Midbrain (tissue), 1 donor: ENCODE measurements around the gene SDR42E1.

Experiments used
- DNase-seq: peaks from one replicate; lab custom pipeline; 2025; lab: John Stamatoyannopoulos, UW

SDR42E1 gene, protein sequence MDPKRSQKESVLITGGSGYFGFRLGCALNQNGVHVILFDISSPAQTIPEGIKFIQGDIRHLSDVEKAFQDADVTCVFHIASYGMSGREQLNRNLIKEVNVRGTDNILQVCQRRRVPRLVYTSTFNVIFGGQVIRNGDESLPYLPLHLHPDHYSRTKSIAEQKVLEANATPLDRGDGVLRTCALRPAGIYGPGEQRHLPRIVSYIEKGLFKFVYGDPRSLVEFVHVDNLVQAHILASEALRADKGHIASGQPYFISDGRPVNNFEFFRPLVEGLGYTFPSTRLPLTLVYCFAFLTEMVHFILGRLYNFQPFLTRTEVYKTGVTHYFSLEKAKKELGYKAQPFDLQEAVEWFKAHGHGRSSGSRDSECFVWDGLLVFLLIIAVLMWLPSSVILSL

DNA sequence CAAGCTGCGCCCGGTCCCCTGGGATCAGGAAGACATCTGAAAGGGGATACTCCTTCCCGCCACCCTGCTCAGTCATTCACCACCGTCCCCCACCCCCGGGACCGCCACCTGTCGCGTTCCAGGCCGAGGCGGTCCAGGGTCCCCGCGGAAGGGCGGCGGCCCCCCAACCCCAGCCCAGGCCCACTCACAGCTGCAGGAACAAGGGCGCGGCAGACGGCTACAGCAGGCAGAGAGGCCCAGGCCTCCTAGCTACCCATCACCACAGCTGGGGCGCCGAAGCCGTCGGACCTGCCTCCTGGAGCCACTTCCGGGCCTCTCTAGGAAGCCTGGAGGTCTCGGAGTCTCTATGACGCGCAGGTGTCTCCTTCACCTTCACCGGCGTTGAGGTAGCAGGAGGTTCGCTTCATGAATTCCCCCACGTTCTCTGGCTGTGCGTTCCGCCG, at the start of gene SDR42E1:
SDR42E1 (minus strand) TSS at position 272 of the 443 bp plus-strand sequence. CDS start 10,612 bp downstream, outside the sequence.
- no peak for DNase-seq

DNA sequence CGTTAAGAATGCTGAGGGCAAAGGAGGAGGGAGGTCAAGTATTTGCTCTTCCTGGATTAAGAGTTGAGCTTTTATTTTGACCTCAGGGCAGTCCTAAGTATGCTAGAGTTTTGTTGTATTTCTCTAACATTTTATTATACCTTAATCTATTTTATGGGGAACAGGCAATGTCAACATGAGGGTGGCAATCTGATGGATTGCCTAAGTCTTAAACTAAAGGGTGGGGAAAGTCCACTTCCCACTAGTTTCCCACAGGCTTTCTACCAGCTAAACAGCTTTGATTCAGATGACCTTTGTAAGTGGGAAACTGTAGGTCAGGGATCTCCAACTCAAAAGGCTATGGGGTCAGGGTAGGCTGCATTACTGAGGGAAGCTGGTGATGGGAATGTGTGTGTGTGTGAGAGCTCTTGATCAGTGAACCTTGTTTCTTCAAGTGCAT, 48.7 kb upstream of the SDR42E1 start:
- DNase-seq = no peak

DNA sequence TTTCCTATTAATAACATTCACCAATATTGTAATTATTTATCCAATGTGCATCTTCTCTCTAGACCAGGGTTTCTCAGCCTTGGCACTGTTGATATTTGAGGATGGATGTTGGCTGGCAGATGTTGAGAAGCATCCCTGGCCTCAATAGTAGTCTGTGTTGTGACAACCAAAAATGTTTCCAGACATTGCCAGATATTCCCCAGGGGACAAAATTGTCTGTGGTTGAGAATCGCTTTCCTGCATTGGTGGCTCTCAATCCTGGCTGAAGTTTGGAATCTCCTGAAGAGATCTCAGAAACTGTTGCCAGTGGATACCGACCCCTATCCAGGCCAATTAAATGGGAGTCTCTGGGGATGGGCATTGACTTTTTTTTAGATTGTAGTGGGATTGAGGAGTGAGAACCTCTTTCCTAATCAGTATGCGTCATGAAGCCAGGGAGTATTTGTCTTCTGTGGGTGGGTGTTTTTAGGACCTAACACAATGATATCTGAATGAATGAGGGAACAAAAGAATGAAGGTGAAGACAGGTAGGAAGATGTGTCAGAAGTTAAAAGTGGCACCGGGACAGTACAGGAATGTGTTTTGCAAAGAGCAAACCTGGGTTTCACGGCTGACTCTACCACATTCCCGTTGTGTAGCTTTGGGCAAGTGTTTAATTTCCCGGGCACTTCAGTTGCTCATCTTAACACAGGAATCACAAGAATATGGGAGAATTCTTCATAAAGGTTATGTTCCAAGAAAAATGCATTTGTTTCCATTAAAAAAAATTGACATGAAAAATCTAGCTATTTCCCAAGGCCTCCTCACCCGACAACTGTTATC, 48.1 kb upstream of the SDR42E1 start:
- DNase-seq = no peak

DNA sequence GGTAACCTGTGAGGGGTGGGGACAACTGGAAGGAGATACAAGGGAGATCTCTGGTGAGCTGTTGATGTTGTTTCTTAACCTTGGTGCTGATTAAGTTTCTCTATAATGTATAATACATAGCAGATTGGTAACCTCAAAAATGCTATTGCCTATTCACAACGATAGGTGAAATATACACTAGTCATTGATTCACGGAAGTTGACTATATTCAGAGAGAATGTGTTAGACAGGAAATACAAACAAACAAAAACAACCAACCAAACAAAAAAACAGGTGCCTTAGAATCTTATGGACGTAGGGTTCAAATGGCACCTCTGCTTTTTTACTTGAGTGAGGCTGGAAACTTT, 45.3 kb upstream of the SDR42E1 start:
- DNase-seq = no peak

DNA sequence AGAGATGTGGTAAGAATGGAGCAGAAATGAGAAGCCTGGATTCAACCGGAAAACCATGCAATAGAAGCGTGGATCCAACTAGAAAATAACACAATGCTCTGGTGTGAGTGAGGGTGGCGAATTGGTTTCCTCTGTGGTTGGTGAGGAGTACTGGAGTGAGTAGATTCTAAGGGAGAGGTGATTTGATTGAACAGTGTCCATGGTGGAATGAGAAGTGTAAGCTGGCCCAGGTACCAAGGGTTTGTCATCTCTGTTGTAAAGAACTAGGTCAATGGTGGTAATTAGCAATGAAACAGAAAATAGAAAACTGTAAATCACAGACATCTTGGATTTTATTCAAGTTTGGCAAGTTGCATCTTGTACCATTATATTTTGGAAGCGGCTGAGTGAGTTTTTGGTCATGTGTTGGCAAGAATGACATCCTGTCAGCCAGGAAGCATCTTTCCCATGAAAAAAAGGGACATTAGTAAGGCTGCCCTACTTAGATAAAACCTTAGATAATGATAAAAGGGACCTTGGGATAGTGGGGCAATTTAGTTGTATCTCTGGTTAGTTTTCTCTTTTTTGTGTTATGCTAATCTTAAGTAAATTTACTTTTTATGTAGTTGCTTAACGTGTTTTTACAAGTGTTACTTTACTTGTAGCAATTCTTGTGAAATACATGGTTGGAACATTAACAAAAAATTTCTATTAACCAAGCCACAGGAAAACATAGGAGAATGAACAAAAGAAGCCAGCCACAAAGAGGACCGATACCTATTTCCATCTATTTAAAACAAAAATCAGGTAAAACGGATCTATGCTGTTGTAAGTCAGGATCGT, 44.7 kb upstream of the SDR42E1 start:
- DNase-seq = no peak

DNA sequence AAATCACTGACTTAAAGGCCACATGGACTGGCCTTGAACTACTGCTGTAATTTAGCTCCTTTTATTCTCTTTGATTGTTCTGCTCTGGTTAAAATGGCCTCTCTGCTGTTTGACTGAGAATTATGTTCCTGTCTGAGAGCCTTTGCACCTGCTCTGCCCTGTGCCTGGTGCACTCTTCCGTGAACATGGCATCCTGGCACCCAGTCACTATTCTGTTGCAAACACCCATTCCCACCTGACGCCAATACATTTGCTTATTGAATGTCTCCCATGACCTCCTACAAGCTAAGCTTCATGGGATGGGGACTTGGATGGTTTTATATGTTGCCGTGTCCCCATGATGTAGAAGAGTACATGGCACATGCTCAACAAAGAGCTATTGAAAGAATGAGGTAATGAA, 43.8 kb upstream of the SDR42E1 start:
- DNase-seq = no peak

DNA sequence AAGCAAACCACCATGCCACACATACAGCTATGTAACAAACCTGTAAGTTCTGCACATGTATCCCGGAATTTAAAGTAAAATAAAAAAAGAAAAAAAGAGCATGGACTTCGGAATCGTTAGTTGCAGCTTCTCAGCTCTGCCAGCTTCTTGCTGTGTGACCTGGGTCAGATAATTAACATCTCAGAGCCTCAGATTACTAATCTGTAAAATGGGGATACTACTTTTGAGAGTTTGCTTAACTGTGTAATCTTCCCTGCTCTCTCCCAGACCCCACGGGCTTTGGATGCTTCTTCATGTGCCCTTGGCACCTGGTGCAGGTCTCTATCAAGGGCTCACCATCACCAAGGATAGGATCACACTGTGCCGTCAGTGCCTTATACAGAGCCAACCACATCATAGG, 40.4 kb upstream of the SDR42E1 start:
- DNase-seq = no peak

DNA sequence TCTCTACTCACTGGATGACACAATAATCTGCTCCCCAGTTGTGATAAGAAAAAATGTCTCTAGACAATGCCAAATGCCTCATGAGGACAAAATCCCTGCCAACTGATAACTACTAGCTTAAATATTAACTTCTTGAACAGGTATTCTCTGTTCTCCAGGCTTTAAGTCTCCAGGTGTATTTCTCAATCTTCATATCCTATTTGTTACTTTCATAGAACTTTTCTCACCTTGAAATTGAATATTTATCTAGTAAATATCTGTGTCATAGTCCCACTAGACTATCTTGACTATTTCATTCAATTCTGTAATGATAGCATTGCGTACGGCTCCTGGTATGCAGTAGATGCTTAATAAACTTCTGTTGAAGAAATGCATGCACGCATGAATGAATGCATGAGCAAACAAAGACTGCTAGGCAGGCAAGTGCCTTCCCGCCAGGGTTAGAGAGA, 39.7 kb upstream of the SDR42E1 start:
- DNase-seq = no peak

DNA sequence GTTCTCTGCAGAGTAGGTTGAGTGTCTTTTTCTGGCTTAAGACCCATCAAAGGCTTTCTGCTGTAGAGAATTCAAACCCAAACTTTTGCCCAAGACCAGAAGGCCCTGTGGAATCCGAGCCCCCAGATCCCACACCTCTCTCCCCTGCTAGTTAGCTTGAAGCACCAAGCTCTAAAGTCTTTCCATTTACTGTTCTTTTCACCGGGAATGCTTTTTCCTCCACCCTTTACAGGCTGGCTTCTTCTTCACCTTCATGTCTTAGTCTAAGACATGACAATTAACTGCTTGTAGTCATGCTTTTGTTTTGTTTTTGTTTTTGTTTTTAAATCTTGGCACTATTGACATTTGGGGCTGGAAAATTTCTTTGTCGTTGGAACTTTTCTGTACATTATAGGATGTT, 39.2 kb upstream of the SDR42E1 start:
- DNase-seq = no peak

DNA sequence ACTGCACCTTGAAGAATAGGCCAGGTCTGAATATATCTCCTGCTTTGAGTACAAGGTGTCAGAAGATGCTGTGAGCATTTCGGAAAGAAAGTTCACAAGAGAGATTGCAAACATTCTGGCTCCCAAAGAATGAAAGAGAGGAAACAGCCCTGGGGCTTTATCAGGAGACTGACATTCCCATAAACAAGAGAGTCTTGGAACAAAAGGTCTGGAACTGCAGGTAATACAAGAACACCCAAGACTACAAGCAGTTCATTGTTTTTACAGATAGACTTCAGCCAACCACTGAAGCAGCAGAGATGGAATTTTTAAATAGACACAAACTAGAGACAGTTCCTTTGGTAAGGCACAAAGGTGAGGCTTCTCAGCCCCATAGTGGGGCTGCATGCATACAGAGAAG, 38.2 kb upstream of the SDR42E1 start:
- no peak for DNase-seq

DNA sequence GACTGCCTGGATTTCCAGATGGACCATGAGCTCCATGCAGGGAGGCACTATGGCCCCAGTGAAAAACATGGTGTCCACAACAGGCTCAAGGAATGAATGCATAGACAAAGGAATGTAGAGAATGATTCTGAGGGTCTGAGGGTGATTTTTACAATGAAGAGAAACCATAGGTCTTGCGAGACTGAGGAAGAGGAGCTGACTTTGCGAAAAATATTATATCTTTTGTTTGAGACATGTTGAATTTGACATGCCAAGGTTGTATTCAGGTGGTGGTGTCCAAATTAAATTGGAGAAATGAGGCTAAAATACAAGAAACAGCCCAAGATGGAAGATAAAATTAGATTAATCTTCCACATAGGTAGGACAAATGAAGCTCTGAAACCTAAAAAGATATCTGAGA, 36.5 kb upstream of the SDR42E1 start:
- no peak for DNase-seq

DNA sequence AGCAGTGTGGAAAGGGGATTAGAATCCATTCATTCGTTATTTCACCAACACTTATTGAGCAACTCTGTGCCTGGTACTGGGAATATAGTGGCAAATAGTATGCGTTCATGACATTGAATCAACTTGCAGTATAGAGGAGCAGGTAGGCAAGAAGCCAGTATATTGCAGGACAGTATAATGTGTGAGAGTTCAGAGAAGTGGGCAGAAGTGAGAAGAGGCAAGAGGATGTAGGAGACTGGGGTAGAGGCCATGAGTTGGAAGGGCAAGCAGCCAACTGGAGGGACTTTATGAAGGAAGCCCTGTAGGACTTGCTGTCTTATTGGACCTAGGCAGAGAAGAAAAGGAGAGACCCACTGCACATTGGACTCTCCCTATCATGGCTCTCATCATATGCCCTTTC, 36.1 kb upstream of the SDR42E1 start:
- no peak for DNase-seq

DNA sequence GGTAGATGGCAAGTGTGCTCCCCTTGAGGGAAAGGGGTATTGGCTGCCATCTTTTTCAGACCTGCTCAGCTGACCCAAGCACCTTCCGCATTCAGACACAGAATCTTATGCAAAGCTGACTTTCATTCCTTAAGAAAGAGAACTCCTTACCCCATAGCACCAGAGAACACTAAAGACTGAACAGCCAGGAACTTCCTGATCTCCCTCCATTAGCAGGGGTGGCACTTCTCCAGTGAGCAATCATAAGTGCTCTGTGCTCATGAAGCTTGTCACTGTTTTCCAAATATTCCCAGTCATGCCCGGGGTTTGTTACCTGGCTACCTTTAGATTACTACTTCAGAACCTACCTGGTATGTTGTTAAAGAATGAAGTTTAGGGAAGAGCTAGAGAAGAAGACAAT, 35.7 kb upstream of the SDR42E1 start:
- DNase-seq = no peak

DNA sequence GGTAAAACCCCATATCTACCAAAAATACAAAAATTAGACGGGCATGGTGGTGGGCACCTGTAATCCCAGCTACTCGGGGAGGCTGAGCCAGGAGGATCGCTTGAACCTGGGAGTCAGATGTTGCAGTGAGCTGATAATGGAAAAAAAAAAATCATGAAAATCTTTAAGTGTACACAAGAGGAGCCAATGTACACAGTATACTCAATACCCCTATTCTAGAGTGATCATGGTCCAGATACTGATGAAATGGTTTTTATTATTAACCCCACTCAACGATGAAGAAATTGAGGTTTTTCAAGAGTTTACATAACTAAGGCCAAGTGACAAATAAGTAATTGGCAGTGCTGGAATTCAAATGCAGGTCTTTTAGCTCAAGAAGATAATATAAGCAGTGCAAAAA, 35.3 kb upstream of the SDR42E1 start:
- DNase-seq = no peak

DNA sequence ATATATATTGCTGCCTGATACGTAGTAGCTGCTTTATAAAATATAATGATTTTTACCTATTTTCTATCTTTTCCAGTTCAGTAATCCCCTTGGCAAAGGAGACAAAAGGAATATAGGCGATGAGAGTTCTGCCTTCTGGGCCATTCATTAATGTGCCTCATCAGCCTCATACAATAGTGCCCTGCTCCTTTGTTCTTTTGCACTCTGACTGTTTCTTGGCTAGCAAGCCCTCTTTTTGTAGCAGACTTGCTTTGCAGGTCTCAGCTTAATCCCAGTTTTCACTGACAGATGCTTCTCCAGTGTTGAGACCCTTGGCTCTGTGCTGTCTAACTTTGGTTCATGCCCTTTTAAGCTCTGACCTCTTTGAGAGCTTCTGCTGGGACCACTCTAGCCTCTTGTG, 34.2 kb upstream of the SDR42E1 start:
- no peak for DNase-seq

DNA sequence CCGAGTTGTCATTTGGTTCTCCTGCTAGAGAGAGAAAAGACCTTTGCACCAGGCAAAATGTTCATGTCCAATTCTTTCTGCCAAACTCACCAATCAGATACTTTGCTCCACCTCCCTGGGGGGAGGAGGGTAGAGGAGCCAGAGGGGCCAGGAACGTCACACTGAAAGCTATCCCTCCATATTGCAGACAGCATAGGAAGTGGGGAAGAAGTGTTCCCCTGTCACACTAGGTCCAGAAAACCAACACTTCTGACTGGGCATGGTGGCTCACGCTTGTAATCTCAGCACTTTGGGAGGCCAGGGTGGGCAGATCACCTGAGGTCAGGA, 33.3 kb upstream of the SDR42E1 start:
- no peak for DNase-seq

DNA sequence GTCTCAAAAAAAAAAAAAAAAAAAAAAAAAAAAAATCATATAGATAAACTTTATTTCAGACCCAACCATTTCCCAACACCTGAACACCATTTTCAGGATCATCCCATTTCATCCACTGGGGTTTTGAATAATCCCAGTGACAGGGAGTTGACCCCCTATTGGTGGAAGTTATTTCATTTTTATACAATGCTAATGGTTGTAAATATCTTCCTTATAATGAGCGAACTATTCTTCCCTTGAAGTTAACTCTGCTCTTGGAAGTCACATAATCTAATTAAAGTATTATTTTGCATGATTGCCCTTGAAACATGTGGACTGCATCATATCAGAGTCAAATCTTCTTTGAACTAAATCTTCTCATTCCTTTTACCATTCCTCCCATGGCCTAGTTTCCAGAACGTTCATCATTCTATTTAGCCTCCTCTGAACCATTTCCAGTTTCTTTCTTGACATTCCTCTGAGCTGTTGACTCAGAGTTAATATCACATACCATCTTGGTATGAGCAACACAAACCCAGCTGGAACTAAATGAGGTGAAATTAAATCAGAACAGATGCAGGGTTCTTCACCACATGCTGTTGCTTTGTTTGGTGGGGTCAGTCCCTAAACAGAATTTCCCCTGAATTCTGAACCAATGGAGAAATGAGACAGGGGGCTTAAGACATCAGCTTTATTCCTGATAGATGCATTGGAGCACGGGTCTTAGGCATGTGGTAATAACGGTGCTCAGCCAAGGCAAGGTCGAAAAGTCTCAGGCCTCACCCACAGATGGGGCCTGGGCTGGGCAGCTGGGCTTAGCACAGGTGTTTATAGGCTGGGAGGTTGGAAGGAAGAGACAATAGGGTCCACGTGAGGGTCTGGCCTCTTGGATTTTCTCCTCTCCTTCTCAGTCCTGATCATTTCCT, 32.7 kb upstream of the SDR42E1 start:
- no peak for DNase-seq

DNA sequence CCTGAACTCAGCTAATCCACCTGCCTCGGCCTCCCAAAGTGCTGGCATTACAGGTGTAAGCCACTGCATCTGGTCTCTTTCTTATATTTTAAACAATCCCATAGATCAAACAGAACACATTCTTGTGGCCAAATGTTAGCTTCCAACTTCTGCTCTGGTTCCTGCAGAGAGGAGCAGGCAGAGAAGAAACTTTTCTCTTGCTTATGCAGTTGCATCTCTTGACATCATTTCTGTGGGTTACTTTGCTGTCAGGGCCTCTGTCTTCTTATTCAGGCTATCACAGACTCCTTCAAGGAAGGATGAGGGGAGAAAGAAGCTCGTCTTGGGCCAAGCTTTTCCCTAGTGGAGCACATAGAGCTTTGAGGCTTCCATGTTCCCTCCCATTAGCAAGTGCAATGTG, 31.6 kb upstream of the SDR42E1 start:
- DNase-seq = no peak

DNA sequence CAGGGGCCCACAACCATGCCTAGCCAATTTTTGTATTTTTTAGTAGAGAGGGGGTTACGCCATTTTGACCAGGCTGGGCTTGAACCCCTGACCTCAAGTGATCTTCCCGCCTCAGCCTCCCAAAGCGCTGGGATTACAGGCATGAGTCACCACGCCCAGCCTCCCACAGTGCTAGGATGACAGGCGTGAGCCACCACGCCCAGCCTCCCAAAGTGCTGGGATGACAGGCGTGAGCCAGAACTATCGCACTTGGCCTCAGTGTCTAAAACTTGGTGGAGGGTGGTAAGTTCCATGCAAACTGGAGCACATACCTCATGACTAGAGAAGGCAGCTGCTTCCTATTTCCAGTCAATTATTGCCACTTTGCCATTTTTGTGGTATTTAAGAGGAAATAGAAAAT, 30.9 kb upstream of the SDR42E1 start:
- DNase-seq = no peak

DNA sequence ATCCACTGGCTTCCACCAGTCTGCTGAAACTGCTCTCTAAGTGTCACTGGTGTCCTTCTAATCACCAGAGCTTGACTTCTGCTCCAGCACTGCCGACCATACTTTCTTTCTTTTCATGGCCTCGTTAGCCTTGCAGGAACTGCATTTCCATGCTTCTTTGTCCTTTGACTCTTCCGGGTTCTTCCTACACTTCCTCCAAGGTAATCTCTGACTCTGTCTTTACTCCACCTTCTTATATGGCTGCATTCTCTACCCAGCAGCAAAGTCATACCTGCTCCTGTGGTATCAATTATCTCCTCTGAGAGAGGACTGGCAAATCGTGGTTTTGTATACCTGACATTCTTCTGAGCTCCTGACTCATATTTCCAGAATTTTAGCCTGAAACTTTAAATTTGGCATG, 30.3 kb upstream of the SDR42E1 start:
- no peak for DNase-seq

DNA sequence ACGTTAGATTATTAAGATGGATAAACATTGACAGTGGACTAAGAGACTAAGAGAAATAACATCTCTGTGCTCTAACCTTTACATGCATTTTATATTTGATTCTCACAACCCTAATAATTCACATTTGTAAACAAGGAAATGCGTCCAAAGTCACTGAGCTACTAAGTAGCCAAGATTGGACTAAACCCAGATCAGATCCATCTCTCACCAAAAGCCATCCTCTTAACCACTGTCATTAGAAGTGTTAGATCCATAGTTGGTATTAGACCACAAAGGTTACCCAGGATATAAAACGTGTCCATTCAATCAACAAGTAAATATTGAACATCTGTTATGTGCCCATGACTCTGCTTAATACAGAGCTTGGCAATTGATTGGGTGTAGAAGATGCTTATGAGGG, 29.0 kb upstream of the SDR42E1 start:
- no peak for DNase-seq

DNA sequence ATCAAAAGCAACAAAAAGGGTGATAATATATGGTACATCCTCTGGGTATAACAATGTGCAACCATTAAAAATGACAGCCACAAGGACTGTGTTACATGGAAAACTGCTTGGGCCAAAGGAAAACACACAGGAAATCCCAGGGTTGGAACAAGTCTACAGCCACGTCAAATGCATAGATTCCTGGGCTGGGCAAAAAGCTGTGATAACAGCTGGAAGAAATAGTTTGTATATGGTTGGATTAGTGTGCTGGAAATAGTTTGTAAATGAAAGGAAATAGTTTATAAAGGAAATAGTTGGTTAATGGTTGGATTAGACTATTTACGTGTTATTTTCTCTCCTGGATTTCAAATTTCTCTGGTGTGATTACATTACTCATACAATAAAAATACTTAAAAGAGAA, 26.4 kb upstream of the SDR42E1 start:
- no peak for DNase-seq
